SK-N-SH (cell line): ENCODE measurements around the gene BICC1. TPM values are rescaled to one million over a fixed set of nuclear protein-coding genes. Genes with fewer than 3 reads are reported as not detected.

Experiments
- CTCF ChIA-PET: fragments of 300-600, 350-600 bp; formaldehyde crosslinking; extraction: SDS; loops from one replicate; lab custom pipeline; 2021; lab: Yijun Ruan, JAX
- POLR2A ChIA-PET: fragments of 350-600 bp; sonication (Branson Sonifier 250); formaldehyde crosslinking; extraction: SDS; loops from one replicate; lab custom pipeline; 2020; ENCODE audit warnings: antibody characterized with exemption, inconsistent platforms; lab: Yijun Ruan, JAX
- DNase-seq: peaks from one replicate; pipeline ENCODE4 v3.0.0; 2012
- H2AFZ ChIP-seq: fragments of 200-600 bp; sonication (generic); 2 replicates; pipeline ENCODE4 v1.8.1; 2016; ENCODE audit warnings: antibody characterized with exemption, mild to moderate bottlenecking, low read depth
- H3F3A ChIP-seq: fragments of 200-600 bp; sonication (generic); replicated peaks from 2 replicates; pipeline ENCODE3; 2016; ENCODE audit warnings: antibody characterized with exemption, mild to moderate bottlenecking; ENCODE audit not compliant: insufficient read depth
- H3K27ac ChIP-seq, 2 experiments: fragments of 200-500 bp in 1 of 2; fragments of 200-600 bp in 1 of 2; sonication (Bioruptor generic) in 1 of 2; sonication (generic), shearing (Covaris generic) in 1 of 2; 2 replicates each; pipeline versions ENCODE4 v1.5.1 to v1.6.1; 2014 to 2016; ENCODE audit warnings: low read depth in 2 of 2, inconsistent platforms in 1 of 2, low read length in 1 of 2, mild to moderate bottlenecking in 1 of 2, mixed read lengths in 1 of 2
- H3K27me3 ChIP-seq: fragments of 200-600 bp; sonication (generic), shearing (Covaris generic); 2 replicates; pipeline ENCODE4 v1.6.1; 2016; ENCODE audit warnings: mixed run types; ENCODE audit not compliant: insufficient read depth
- H3K36me3 ChIP-seq, 2 experiments: fragments of 200-500 bp in 1 of 2; fragments of 200-600 bp in 1 of 2; sonication (Bioruptor generic) in 1 of 2; sonication (generic) in 1 of 2; replicated peaks in 1 of 2; 2 replicates each; pipeline versions ENCODE3 to v1.5.1; 2014 to 2016; ENCODE audit warnings: low read length in 1 of 2, mild to moderate bottlenecking in 1 of 2; ENCODE audit not compliant: insufficient read depth in 2 of 2, control insufficient read depth in 1 of 2
- H3K4me1 ChIP-seq, 2 experiments: fragments of 200-500 bp in 1 of 2; fragments of 200-600 bp in 1 of 2; sonication (Bioruptor generic) in 1 of 2; sonication (generic), shearing (Covaris generic) in 1 of 2; 2 replicates each; pipeline versions ENCODE4 v1.5.1 to v1.6.1; 2014 to 2016; ENCODE audit warnings: low read depth in 1 of 2, low read length in 1 of 2, mixed run types in 1 of 2; ENCODE audit not compliant: insufficient read depth in 2 of 2, control insufficient read depth in 1 of 2
- H3K4me2 ChIP-seq: fragments of 200-600 bp; sonication (generic), shearing (Covaris generic); 2 replicates; pipeline ENCODE4 v1.6.1; 2017; ENCODE audit warnings: mixed run types
- H3K4me3 ChIP-seq, 2 experiments: fragments of 200-500 bp in 1 of 2; fragments of 200-600 bp in 1 of 2; sonication (Bioruptor generic) in 1 of 2; sonication (generic), shearing (Covaris generic) in 1 of 2; 2 replicates each; pipeline versions ENCODE4 v1.5.1 to v1.8.1; 2014 to 2016; ENCODE audit warnings: low read depth in 2 of 2, inconsistent platforms in 1 of 2, low read length in 1 of 2, mild to moderate bottlenecking in 1 of 2, mixed read lengths in 1 of 2, moderate library complexity in 1 of 2
- H3K79me2 ChIP-seq: fragments of 200-600 bp; sonication (generic); 2 replicates; pipeline ENCODE4 v1.8.1; 2017; ENCODE audit warnings: mild to moderate bottlenecking; ENCODE audit not compliant: insufficient read depth
- H3K9ac ChIP-seq: fragments of 200-600 bp; sonication (generic); 2 replicates; pipeline ENCODE4 v1.6.1; 2017; ENCODE audit warnings: mixed run types
- H3K9me2 ChIP-seq: fragments of 200-600 bp; sonication (generic); 2 replicates; pipeline ENCODE4 v1.6.1; 2017; ENCODE audit warnings: mixed run types
- H3K9me3 ChIP-seq: fragments of 200-600 bp; sonication (generic); 2 replicates; pipeline ENCODE4 v1.6.1; 2017; ENCODE audit warnings: mixed run types, mild to moderate bottlenecking, moderate library complexity
- H4K20me1 ChIP-seq: fragments of 200-600 bp; sonication (generic); 2 replicates; pipeline ENCODE4 v1.6.1; 2017; ENCODE audit warnings: mild to moderate bottlenecking, mixed run types; ENCODE audit not compliant: insufficient read depth
- CHD2 ChIP-seq: fragments of 150-350 bp; IDR thresholded peaks from 2 replicates; pipeline ENCODE4 v1.6.1; 2018; ENCODE audit warnings: low read length; ENCODE audit not compliant: partially characterized antibody
- ELF1 ChIP-seq: IDR thresholded peaks from 2 replicates; pipeline ENCODE4 v1.4.0; 2012
- EP300 ChIP-seq, 2 experiments: IDR thresholded peaks; 2 replicates each; pipeline versions ENCODE4 v1.4.0 to v1.6.1; 2012; ENCODE audit warnings: borderline replicate concordance in 1 of 2, low read depth in 1 of 2, low read length in 1 of 2
- EZH2phosphoT487 ChIP-seq: fragments of 200-600 bp; sonication (generic); IDR thresholded peaks from 2 replicates; pipeline ENCODE4 v1.6.1; 2017; ENCODE audit warnings: low read depth, mixed run types, mild to moderate bottlenecking, antibody characterized with exemption, moderate library complexity, borderline replicate concordance
- GATA2 ChIP-seq: sonication (generic); formaldehyde crosslinking; IDR thresholded peaks from 2 replicates; pipeline ENCODE4 v1.5.0; 2020; ENCODE audit warnings: mild to moderate bottlenecking, missing genetic modification reagents
- MEF2A ChIP-seq: IDR thresholded peaks from 2 replicates; pipeline ENCODE4 v1.4.0; 2012; ENCODE audit warnings: low read depth, borderline replicate concordance
- NFIC ChIP-seq: IDR thresholded peaks from 2 replicates; pipeline ENCODE4 v1.4.0; 2012; ENCODE audit warnings: borderline replicate concordance
- RCOR1 ChIP-seq: fragments of 150-350 bp; IDR thresholded peaks from 2 replicates; pipeline ENCODE4 v1.6.1; 2017; ENCODE audit warnings: antibody characterized with exemption, low read length
- RFX5 ChIP-seq: IDR thresholded peaks from 2 replicates; pipeline ENCODE4 v1.6.1; 2012; ENCODE audit warnings: mild to moderate bottlenecking, improper control_type of control experiment, low read length
- SMC3 ChIP-seq: IDR thresholded peaks from 2 replicates; pipeline ENCODE4 v1.6.1; 2012; ENCODE audit warnings: low read depth, low read length, improper control_type of control experiment
- USF2 ChIP-seq: fragments of 150-350 bp; IDR thresholded peaks from 2 replicates; pipeline ENCODE4 v1.6.1; 2017; ENCODE audit warnings: antibody characterized with exemption, low read length, low read depth, borderline replicate concordance
- ZBTB33 ChIP-seq: IDR thresholded peaks from 2 replicates; pipeline ENCODE4 v1.4.0; 2012; ENCODE audit warnings: low read depth, borderline replicate concordance
- WGBS: methylation state at CpG from one replicate; pipeline ENCODE4 v1.1.6; 2017; ENCODE audit warnings: low lambda C conversion rate; 5-methylcytosine and 5-hydroxymethylcytosine counted together
- polyA plus RNA-seq, 3 experiments: library from polyadenylated mRNA; depleted of rRNA; stranded (reverse); fragments of >200 nt; gene quantifications; 2 replicates each; pipeline ENCODE4 v1.2.3, GENCODE V29; 2012
- TF ChIP-seq, protein P1 (sequence below): IDR thresholded peaks from 2 replicates; pipeline ENCODE4; 2012
- TF ChIP-seq, protein P2 (sequence below): fragments of 200-600 bp; sonication (generic); IDR thresholded peaks from 2 replicates; pipeline ENCODE4 v1.6.1; 2017; ENCODE audit warnings: antibody characterized with exemption, mild to moderate bottlenecking, moderate library complexity
- TF ChIP-seq, protein P3 (sequence below): IDR thresholded peaks from 2 replicates; pipeline ENCODE4 v1.6.1; 2012; ENCODE audit warnings: mild to moderate bottlenecking, low read depth, low read length, moderate library complexity
- TF ChIP-seq, protein P4 (sequence below): IDR thresholded peaks from 2 replicates; pipeline ENCODE4 v1.4.0; 2012; ENCODE audit warnings: low read depth, borderline replicate concordance

BICC1 gene
- polyA plus RNA-seq, 1 of the 3 experiments (the other 2 are of a cell fraction): 1.5 TPM

DNA sequence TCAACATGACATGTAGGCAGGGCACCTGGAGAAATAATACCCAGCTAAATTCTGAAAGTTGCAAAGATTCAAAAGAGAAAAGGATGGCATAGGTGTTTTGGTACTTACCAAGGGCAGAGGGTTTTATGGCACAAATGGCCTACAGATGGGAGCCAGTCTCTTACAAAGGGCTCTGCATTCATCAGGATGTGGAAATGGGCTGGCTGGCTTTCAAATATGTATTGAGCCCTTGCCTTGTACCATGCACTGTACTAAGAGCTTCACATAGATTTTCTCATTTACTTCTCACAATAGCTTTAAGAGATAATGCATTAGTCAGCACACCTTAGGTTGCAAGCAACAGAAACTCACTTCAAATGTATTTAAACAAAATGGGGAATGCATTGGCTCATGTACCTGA is 327.1 kb downstream of the BICC1 start:
- H3K79me2 ChIP-seq: no peaks in the 10 kb centered on the region
- no peaks in the 10 kb centered on the region for H3K36me3 ChIP-seq
- no peak overlapping the region for H3K4me3 ChIP-seq
- no peaks in the 10 kb centered on the region for H3K9me2 ChIP-seq
- no peaks in the 10 kb centered on the region for H3K9me3 ChIP-seq
- no peaks in the 10 kb centered on the region for H4K20me1 ChIP-seq
- H3K4me1 ChIP-seq: no peaks in the 10 kb centered on the region
- DNase-seq: no peak
- no peak overlapping the region for H3K4me2 ChIP-seq
- H3K9ac ChIP-seq: no peak overlapping the region
- CTCF ChIA-PET: interaction anchor here (1.9 kb wide), 1 partner anchor 112 kb away, joined by 4 read pairs; no protein-coding TSS in a partner anchor
- no peak overlapping the region for H2AFZ ChIP-seq
- H3F3A ChIP-seq: no peaks in the 10 kb centered on the region
- H3K27ac ChIP-seq: no peak overlapping the region
- POLR2A ChIA-PET: no interaction called here
- H3K27me3 ChIP-seq: no peaks in the 10 kb centered on the region
- no peak for TF ChIP-seq SMC3
- TF ChIP-seq, all 33 proteins: peak for 0

- H3K36me3 ChIP-seq: no peaks in the 10 kb centered on the region
- no peak overlapping the region for H3K4me3 ChIP-seq
- H2AFZ ChIP-seq: no peak overlapping the region
- no peaks in the 10 kb centered on the region for H3K79me2 ChIP-seq
- H3K4me1 ChIP-seq: no peaks in the 10 kb centered on the region
- H3K9me2 ChIP-seq: no peaks in the 10 kb centered on the region
- CTCF ChIA-PET: interaction anchor here (0.7 to 1.9 kb wide), 2 partner anchors 111 to 193 kb away, joined by 3 to 4 read pairs; no protein-coding TSS in a partner anchor
- no peaks in the 10 kb centered on the region for H3F3A ChIP-seq
- POLR2A ChIA-PET: no interaction called here
- 73% methylated on average over 1 of the region's 1 CpG for WGBS
- no peaks in the 10 kb centered on the region for H3K27me3 ChIP-seq
- H3K9ac ChIP-seq: no peak overlapping the region
- no peak overlapping the region for H3K27ac ChIP-seq
- H4K20me1 ChIP-seq: no peaks in the 10 kb centered on the region
- no peak overlapping the region for H3K4me2 ChIP-seq
- no peak for DNase-seq
- H3K9me3 ChIP-seq: no peaks in the 10 kb centered on the region
- TF ChIP-seq NFIC (no peak), EZH2phosphoT487 (no peak), ELF1 (no peak), RFX5 (no peak), SMC3 (no peak), RCOR1 (no peak), GATA2 (CRISPR knock-in tag) (no peak), ZBTB33 (no peak), USF2 (no peak), CHD2 (no peak), MEF2A (no peak), EP300 (IDR thresholded peaks at IDR 0.05; ENCODE audit: borderline replicate concordance in 1 of 2, low read depth in 1 of 2, low read length in 1 of 2) (no peak)
- TF ChIP-seq, protein P1, sequence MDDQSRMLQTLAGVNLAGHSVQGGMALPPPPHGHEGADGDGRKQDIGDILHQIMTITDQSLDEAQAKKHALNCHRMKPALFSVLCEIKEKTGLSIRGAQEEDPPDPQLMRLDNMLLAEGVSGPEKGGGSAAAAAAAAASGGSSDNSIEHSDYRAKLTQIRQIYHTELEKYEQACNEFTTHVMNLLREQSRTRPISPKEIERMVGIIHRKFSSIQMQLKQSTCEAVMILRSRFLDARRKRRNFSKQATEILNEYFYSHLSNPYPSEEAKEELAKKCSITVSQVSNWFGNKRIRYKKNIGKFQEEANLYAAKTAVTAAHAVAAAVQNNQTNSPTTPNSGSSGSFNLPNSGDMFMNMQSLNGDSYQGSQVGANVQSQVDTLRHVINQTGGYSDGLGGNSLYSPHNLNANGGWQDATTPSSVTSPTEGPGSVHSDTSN: no peak
- TF ChIP-seq, protein P2, sequence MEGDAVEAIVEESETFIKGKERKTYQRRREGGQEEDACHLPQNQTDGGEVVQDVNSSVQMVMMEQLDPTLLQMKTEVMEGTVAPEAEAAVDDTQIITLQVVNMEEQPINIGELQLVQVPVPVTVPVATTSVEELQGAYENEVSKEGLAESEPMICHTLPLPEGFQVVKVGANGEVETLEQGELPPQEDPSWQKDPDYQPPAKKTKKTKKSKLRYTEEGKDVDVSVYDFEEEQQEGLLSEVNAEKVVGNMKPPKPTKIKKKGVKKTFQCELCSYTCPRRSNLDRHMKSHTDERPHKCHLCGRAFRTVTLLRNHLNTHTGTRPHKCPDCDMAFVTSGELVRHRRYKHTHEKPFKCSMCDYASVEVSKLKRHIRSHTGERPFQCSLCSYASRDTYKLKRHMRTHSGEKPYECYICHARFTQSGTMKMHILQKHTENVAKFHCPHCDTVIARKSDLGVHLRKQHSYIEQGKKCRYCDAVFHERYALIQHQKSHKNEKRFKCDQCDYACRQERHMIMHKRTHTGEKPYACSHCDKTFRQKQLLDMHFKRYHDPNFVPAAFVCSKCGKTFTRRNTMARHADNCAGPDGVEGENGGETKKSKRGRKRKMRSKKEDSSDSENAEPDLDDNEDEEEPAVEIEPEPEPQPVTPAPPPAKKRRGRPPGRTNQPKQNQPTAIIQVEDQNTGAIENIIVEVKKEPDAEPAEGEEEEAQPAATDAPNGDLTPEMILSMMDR: no peak
- TF ChIP-seq, protein P3, sequence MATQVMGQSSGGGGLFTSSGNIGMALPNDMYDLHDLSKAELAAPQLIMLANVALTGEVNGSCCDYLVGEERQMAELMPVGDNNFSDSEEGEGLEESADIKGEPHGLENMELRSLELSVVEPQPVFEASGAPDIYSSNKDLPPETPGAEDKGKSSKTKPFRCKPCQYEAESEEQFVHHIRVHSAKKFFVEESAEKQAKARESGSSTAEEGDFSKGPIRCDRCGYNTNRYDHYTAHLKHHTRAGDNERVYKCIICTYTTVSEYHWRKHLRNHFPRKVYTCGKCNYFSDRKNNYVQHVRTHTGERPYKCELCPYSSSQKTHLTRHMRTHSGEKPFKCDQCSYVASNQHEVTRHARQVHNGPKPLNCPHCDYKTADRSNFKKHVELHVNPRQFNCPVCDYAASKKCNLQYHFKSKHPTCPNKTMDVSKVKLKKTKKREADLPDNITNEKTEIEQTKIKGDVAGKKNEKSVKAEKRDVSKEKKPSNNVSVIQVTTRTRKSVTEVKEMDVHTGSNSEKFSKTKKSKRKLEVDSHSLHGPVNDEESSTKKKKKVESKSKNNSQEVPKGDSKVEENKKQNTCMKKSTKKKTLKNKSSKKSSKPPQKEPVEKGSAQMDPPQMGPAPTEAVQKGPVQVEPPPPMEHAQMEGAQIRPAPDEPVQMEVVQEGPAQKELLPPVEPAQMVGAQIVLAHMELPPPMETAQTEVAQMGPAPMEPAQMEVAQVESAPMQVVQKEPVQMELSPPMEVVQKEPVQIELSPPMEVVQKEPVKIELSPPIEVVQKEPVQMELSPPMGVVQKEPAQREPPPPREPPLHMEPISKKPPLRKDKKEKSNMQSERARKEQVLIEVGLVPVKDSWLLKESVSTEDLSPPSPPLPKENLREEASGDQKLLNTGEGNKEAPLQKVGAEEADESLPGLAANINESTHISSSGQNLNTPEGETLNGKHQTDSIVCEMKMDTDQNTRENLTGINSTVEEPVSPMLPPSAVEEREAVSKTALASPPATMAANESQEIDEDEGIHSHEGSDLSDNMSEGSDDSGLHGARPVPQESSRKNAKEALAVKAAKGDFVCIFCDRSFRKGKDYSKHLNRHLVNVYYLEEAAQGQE: no peak
- TF ChIP-seq, protein P4, sequence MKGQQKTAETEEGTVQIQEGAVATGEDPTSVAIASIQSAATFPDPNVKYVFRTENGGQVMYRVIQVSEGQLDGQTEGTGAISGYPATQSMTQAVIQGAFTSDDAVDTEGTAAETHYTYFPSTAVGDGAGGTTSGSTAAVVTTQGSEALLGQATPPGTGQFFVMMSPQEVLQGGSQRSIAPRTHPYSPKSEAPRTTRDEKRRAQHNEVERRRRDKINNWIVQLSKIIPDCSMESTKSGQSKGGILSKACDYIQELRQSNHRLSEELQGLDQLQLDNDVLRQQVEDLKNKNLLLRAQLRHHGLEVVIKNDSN: no peak
Measured at GRCh38 chr10:58840840-58841435, 328.3 kb downstream of the BICC1 start.
